ENCODE results near the gene TAX1BP3.
"Not testable (repeated sequence)": the region's sequence is repeated elsewhere in the genome, so short reads cannot be mapped to it uniquely, and the experiment has no call there.

- TF ChIP-seq CTCF, POLR2A, EP300 (IDR thresholded peaks at IDR 0.05): not testable (repeated sequence)
These were observed 33.7 kb upstream of the TAX1BP3 start for GRCh38 chr17:3702041-3702539.

Measured in tibial nerve (tissue), 4 donors.